Fibroblast of the aortic adventitia (primary cell): ENCODE data around the gene TMEM143. TPM values are rescaled to one million over a fixed set of nuclear protein-coding genes. Genes with fewer than 3 reads are reported as not detected.

Experiments used
- DNase-seq: peaks from one replicate; pipeline ENCODE4 v3.0.0-alpha.2; 2010; ENCODE audit warnings: low read depth
- H3K4me3 ChIP-seq: 2 replicates; pipeline ENCODE4 v1.5.1; 2011; ENCODE audit warnings: low read depth, mild to moderate bottlenecking, control low read depth, low read length, moderate library complexity
- total RNA-seq: library from RNA; depleted of rRNA; stranded (reverse); fragments of >200 nt; gene quantifications from 2 replicates; pipeline ENCODE4 v1.2.3, GENCODE V29; 2012; ENCODE audit warnings: low replicate concordance
- TF ChIP-seq, protein P1 (sequence below): IDR thresholded peaks from 2 replicates; pipeline ENCODE4 v1.5.1; 2011; ENCODE audit warnings: mild to moderate bottlenecking, low read length, control low read depth, inconsistent platforms; ENCODE audit not compliant: insufficient read depth

The TMEM143 gene
- total RNA-seq, 1 donor: 5.0 TPM

DNA sequence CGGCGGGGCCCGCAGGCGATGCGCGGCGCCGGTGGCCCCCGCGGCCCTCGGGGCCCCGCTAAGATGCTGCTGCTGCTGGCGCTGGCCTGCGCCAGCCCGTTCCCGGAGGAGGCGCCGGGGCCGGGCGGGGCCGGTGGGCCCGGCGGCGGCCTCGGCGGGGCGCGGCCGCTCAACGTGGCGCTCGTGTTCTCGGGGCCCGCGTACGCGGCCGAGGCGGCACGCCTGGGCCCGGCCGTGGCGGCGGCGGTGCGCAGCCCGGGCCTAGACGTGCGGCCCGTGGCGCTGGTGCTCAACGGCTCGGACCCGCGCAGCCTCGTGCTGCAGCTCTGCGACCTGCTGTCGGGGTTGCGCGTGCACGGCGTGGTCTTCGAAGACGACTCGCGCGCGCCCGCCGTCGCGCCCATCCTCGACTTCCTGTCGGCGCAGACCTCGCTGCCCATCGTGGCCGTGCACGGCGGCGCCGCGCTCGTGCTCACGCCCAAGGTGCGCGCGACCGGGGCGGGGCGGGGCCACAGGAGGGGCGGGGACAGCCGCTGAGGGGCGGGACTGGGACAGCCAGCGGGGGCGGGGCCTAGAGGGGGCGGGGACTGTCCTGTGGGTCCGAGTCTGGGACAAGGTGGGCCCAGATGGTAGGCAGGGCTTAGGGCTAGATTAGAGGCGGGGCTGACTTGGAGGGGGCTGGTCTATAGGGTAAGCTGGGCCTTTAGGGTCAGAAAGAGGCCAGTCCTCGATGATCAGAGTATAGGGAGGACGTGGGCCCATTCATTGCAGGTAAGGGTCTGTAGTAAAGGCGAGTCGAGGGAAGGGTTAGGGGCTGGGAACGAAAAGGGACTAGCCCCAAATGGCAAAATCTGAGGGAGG, 34.9 kb upstream of the TMEM143 start:
- TF ChIP-seq, protein P1, sequence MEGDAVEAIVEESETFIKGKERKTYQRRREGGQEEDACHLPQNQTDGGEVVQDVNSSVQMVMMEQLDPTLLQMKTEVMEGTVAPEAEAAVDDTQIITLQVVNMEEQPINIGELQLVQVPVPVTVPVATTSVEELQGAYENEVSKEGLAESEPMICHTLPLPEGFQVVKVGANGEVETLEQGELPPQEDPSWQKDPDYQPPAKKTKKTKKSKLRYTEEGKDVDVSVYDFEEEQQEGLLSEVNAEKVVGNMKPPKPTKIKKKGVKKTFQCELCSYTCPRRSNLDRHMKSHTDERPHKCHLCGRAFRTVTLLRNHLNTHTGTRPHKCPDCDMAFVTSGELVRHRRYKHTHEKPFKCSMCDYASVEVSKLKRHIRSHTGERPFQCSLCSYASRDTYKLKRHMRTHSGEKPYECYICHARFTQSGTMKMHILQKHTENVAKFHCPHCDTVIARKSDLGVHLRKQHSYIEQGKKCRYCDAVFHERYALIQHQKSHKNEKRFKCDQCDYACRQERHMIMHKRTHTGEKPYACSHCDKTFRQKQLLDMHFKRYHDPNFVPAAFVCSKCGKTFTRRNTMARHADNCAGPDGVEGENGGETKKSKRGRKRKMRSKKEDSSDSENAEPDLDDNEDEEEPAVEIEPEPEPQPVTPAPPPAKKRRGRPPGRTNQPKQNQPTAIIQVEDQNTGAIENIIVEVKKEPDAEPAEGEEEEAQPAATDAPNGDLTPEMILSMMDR: no peak
- H3K4me3 ChIP-seq: peak overlapping the region; percentile 72
- peak; percentile 76 for DNase-seq

- TF ChIP-seq, protein P1: no peak
- DNase-seq: no peak
- H3K4me3 ChIP-seq: peak overlapping the region; percentile 72
Observed at GRCh38 chr19:48398102-48398374, 34.3 kb upstream of the TMEM143 start.

DNA sequence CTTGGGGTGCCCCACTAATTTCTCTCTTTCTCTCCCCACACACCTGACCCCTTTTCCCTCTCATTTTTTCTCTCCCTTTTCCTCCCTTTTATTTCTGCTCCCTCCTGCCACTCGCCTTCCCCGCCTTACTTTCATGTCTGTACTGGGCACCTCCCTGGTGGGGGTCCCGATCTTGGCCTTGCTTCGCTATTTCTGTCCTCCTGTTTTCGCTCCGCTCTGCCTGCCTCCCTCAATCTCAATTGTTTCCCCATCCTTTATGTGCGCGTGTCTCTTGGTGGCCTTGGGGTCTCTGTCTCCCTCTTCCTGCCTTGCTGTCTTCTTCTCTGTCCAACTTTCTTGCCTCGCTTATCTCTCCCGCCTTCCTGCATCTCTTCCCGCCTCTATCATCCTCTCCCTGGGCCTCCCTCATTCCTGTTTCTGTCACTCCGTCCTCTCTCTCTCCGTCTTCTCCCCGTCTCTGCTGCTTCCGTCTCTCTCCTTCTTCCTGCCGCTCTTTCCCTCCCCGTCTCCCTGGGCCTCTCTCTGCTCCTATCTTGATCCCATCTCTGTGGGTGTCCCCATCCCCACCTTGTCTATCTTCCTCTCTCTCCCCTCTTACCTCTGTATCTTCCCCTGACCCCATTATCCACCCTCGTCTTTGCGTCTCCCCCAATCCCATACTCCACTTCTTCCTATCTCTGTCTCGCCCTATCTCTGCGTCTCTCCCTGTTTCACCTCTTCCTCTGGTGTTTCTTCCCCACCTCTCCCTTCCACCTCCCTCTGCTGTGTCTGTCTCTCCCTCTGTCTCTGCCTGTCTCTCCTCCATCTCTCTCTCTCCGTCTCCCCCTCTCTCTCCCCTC, 33.7 kb upstream of the TMEM143 start:
- H3K4me3 ChIP-seq: peak overlapping the region; percentile 72
- no peak for DNase-seq
- TF ChIP-seq, protein P1: no peak

GRCh38 chr19:48396824-48397176, 33.1 kb upstream of the TMEM143 start:
- TF ChIP-seq, protein P1: no peak
- DNase-seq: no peak
- H3K4me3 ChIP-seq: peak overlapping the region; percentile 72

- TF ChIP-seq, protein P1: no peak
- no peak for DNase-seq
Observed at GRCh38 chr19:48396016-48396823, 32.5 kb upstream of the TMEM143 start.

DNA sequence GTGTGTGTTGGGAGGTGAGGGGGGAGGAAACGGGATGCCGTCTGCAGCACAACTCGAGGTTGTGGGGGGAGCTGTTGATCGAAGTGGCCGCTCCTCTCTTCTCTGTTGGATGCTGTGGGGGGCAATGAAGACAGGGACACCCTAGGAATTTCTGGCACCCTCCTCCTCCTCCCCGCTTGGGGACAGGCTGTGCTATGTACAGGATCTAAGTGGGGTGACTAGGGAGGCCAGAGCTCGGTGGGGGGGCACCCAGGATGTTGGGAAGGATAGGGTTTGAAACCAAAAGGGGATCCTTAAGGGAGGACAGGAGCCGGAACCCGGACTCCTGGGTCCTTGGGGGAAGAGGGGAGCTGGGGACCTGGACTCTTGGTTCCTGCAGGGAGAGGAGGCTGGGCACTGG, 31.8 kb upstream of the TMEM143 start:
- DNase-seq: no peak
- no peak overlapping the region for H3K4me3 ChIP-seq
- TF ChIP-seq, protein P1: no peak

More at GRCh38 chr19:48396016-48396823, 32.5 kb upstream of the TMEM143 start:
- no peak overlapping the region for H3K4me3 ChIP-seq
